Brain pericyte (primary cell): Measurements from ENCODE around the gene PLAAT5.

Experiments
- DNase-seq: peaks from one replicate; pipeline ENCODE4 v3.0.0-alpha.2; 2012; ENCODE audit warnings: low read depth, low spot score

Gene PLAAT5

GRCh38 chr11:63512816-63513215 is 21.8 kb upstream of the PLAAT5 start:
- DNase-seq, result no peak

- no peak for DNase-seq
These were observed 20.2 kb upstream of the PLAAT5 start for GRCh38 chr11:63511048-63511748.

- DNase-seq, result no peak
These were observed 19.5 kb upstream of the PLAAT5 start for GRCh38 chr11:63510360-63511047.

- no peak for DNase-seq
These were observed 17.8 kb upstream of the PLAAT5 start for GRCh38 chr11:63508745-63509144.

- no peak for DNase-seq
These were observed 17.0 kb upstream of the PLAAT5 start for GRCh38 chr11:63508009-63508408.

GRCh38 chr11:63507511-63507910 is 16.5 kb upstream of the PLAAT5 start:
- no peak for DNase-seq

- DNase-seq, result no peak
These were observed 15.9 kb upstream of the PLAAT5 start for GRCh38 chr11:63506876-63507275.

GRCh38 chr11:63505857-63506528 is 15.0 kb upstream of the PLAAT5 start, which contains the start of gene LGALS12:
Gene LGALS12 (plus strand): TSS chr11:63506084. CDS start chr11:63506459, 375 bp downstream.
- no peak for DNase-seq

GRCh38 chr11:63504933-63505586 is 14.1 kb upstream of the PLAAT5 start:
- DNase-seq, result no peak

GRCh38 chr11:63504054-63504453 is 13.1 kb upstream of the PLAAT5 start:
- DNase-seq, result no peak

- DNase-seq, result no peak
These were observed 12.5 kb upstream of the PLAAT5 start for GRCh38 chr11:63503492-63503891.

- DNase-seq, result no peak
These were observed 11.4 kb upstream of the PLAAT5 start for GRCh38 chr11:63502252-63502820.

- DNase-seq, result no peak
These were observed 10.3 kb upstream of the PLAAT5 start for GRCh38 chr11:63501236-63501635.

- no peak for DNase-seq
These were observed 8.9 kb upstream of the PLAAT5 start for GRCh38 chr11:63499874-63500273.

GRCh38 chr11:63494975-63495374 is 4.0 kb upstream of the PLAAT5 start:
- DNase-seq, result no peak

GRCh38 chr11:63493127-63493526 is 2.2 kb upstream of the PLAAT5 start:
- DNase-seq, result no peak

GRCh38 chr11:63492441-63492840 is 1.5 kb upstream of the PLAAT5 start:
- DNase-seq, result no peak

GRCh38 chr11:63491636-63492372 is 837 bp upstream of the PLAAT5 start:
- DNase-seq, result no peak

GRCh38 chr11:63491240-63491587 is 247 bp upstream of the PLAAT5 start:
- DNase-seq, result no peak

GRCh38 chr11:63489879-63490278 is 1.1 kb downstream of the PLAAT5 start:
- no peak for DNase-seq

- DNase-seq, result no peak
These were observed 2.2 kb downstream of the PLAAT5 start for GRCh38 chr11:63488789-63489188.
